HEK293 (cell line): ENCODE measurements around the gene DDI1.

Experiments used
- CTCF ChIP-seq: fragments of 450-650 bp; formaldehyde crosslinking; IDR thresholded peaks from 2 replicates; pipeline ENCODE4 v1.5.1; 2016; ENCODE audit warnings: missing biosample characterization, missing genetic modification characterization
- EGR2 ChIP-seq: fragments of 450-650 bp; formaldehyde crosslinking; IDR thresholded peaks from 2 replicates; pipeline ENCODE4 v1.5.1; 2016; ENCODE audit warnings: low read depth, missing biosample characterization, missing genetic modification characterization
- ZFP41 ChIP-seq: fragments of 450-650 bp; formaldehyde crosslinking; IDR thresholded peaks from 2 replicates; pipeline ENCODE4 v1.5.1; 2016; ENCODE audit warnings: missing biosample characterization, missing genetic modification characterization, borderline replicate concordance

DNA sequence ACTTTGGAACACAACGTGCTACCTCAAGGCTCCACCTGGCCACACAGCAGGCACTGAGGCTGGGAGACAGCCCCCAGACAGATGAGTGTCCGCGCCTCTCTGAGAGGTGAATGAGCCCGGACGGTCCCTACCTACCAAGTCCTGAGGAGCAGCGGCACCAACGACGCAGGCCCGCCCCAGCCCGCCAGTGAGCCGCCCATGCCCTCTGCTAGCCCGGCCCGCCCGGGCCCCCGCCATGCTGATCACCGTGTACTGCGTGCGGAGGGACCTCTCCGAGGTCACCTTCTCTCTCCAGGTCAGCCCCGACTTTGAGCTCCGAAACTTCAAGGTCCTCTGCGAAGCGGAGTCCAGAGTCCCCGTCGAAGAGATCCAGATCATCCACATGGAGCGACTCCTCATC, at the start of gene DDI1:
- no peak for TF ChIP-seq EGR2 (tag by site-specific recombination)
- TF ChIP-seq CTCF (tag by site-specific recombination): no peak
- TF ChIP-seq ZFP41 (tag by site-specific recombination): no peak
